Vagina (tissue), 2 donors: ENCODE results near the gene PLXNA3.

Experiments
- CTCF ChIP-seq, 3 experiments: fragments of 450-650 bp in 2 of 3; fragments of 200-600 bp in 1 of 3; sonication (generic) in 1 of 3; IDR thresholded peaks; one replicate each; pipeline ENCODE4 v1.5.1; 2017 to 2019; ENCODE audit warnings: antibody characterized with exemption in 3 of 3, mild to moderate bottlenecking in 2 of 3, moderate library complexity in 2 of 3
- POLR2A ChIP-seq, 2 donors: fragments of 450-650 bp; IDR thresholded peaks; one replicate each; pipeline ENCODE4 v1.6.1; 2017; ENCODE audit warnings: antibody characterized with exemption in 2 of 2, mild to moderate bottlenecking in 2 of 2, moderate library complexity in 2 of 2
- POLR2AphosphoS5 ChIP-seq, 2 donors: sonication (generic); formaldehyde crosslinking; IDR thresholded peaks; one replicate each; pipeline ENCODE4 v1.9.0; 2017; ENCODE audit warnings: antibody characterized with exemption in 2 of 2, mild to moderate bottlenecking in 2 of 2, low read depth in 1 of 2; ENCODE audit not compliant: insufficient read depth in 1 of 2

- no peak for TF ChIP-seq CTCF (IDR thresholded peaks at IDR 0.05)
- no peak for TF ChIP-seq POLR2AphosphoS5 (IDR thresholded peaks at IDR 0.05; ENCODE audit: insufficient read depth in 1 of 2, low read depth in 1 of 2)
- no peak for TF ChIP-seq POLR2A (IDR thresholded peaks at IDR 0.05)
Measured at GRCh38 chrX:154473683-154474082, 15.6 kb downstream of the PLXNA3 start.
